Astrocyte of the hippocampus (primary cell): ENCODE measurements around the gene AP2S1.
"Not testable (repeated sequence)": the region's sequence is repeated elsewhere in the genome, so short reads cannot be mapped to it uniquely, and the experiment has no call there.

Experiments used
- DNase-seq: peaks from one replicate; pipeline ENCODE4 v3.0.0; 2011; ENCODE audit warnings: low read depth, low spot score

The AP2S1 gene

GRCh38 chr19:46850228-46851203 lies at the start of gene AP2S1:
Gene AP2S1, minus strand, starts transcription at chr19:46850846. Its CDS starts 80 bp downstream, at chr19:46850766.
- DNase-seq = peak; percentile 99

GRCh38 chr19:46900341-46900740 lies 49.7 kb upstream of the AP2S1 start:
- DNase-seq = no peak

GRCh38 chr19:46898731-46899130 lies 48.1 kb upstream of the AP2S1 start:
- DNase-seq = peak; percentile 69

GRCh38 chr19:46896076-46896794 lies 45.6 kb upstream of the AP2S1 start:
- DNase-seq = no peak

GRCh38 chr19:46892252-46893179 lies 41.9 kb upstream of the AP2S1 start:
- no peak for DNase-seq

GRCh38 chr19:46890423-46891170 lies 40.0 kb upstream of the AP2S1 start:
- DNase-seq = peak; percentile 65

GRCh38 chr19:46887240-46887782 lies 36.7 kb upstream of the AP2S1 start:
- DNase-seq = no peak

- no peak for DNase-seq
These were observed 36.0 kb upstream of the AP2S1 start for GRCh38 chr19:46886546-46887239.

GRCh38 chr19:46885411-46885810 lies 34.8 kb upstream of the AP2S1 start:
- no peak for DNase-seq

GRCh38 chr19:46882751-46883150 lies 32.1 kb upstream of the AP2S1 start:
- not testable (repeated sequence) for DNase-seq

- no peak for DNase-seq
These were observed 31.4 kb upstream of the AP2S1 start for GRCh38 chr19:46882034-46882433.

- DNase-seq = no peak
These were observed 30.4 kb upstream of the AP2S1 start for GRCh38 chr19:46881092-46881491.

- DNase-seq = no peak
These were observed 29.8 kb upstream of the AP2S1 start for GRCh38 chr19:46880431-46880830.

- peak; percentile 88 for DNase-seq
These were observed 28.1 kb upstream of the AP2S1 start for GRCh38 chr19:46878613-46879375.

- no peak for DNase-seq
These were observed 25.0 kb upstream of the AP2S1 start for GRCh38 chr19:46875657-46876056.

GRCh38 chr19:46875234-46875633 lies 24.6 kb upstream of the AP2S1 start:
- no peak for DNase-seq

- no peak for DNase-seq
These were observed 22.3 kb upstream of the AP2S1 start for GRCh38 chr19:46872967-46873366.

GRCh38 chr19:46871173-46871572 lies 20.5 kb upstream of the AP2S1 start:
- not testable (repeated sequence) for DNase-seq
